Epidermal melanocyte (primary cell): ENCODE measurements around the gene PLXNA1.

ENCODE experiments used
- DNase-seq: peaks from one replicate; pipeline ENCODE4 v3.0.0; 2011; ENCODE audit warnings: low spot score; ENCODE audit not compliant: insufficient read length

Gene PLXNA1

GRCh38 chr3:126967386-126967785 is 15.5 kb upstream of the PLXNA1 start:
- DNase-seq: no peak

- no peak for DNase-seq
Measured at GRCh38 chr3:126968391-126969390, 14.2 kb upstream of the PLXNA1 start.

- no peak for DNase-seq
Measured at GRCh38 chr3:126969586-126969985, 13.3 kb upstream of the PLXNA1 start.

- DNase-seq: no peak
Measured at GRCh38 chr3:126970101-126970500, 12.8 kb upstream of the PLXNA1 start.

GRCh38 chr3:126970921-126971320 is 12.0 kb upstream of the PLXNA1 start:
- DNase-seq: no peak

- DNase-seq: peak; percentile 83
Measured at GRCh38 chr3:126971891-126972351, 11.0 kb upstream of the PLXNA1 start.

GRCh38 chr3:126972866-126973265 is 10.0 kb upstream of the PLXNA1 start:
- DNase-seq: no peak

GRCh38 chr3:126973814-126974213 is 9.1 kb upstream of the PLXNA1 start:
- no peak for DNase-seq

GRCh38 chr3:126974756-126975155 is 8.2 kb upstream of the PLXNA1 start:
- no peak for DNase-seq

GRCh38 chr3:126976906-126977305 is 6.0 kb upstream of the PLXNA1 start:
- no peak for DNase-seq

GRCh38 chr3:126977821-126978220 is 5.1 kb upstream of the PLXNA1 start:
- DNase-seq: no peak

GRCh38 chr3:126978291-126978690 is 4.6 kb upstream of the PLXNA1 start:
- DNase-seq: no peak

- DNase-seq: no peak
Measured at GRCh38 chr3:126979046-126979628, 3.8 kb upstream of the PLXNA1 start.

GRCh38 chr3:126980266-126980811 is 2.6 kb upstream of the PLXNA1 start:
- DNase-seq: no peak

- no peak for DNase-seq
Measured at GRCh38 chr3:126982126-126982470, 817 bp upstream of the PLXNA1 start.

GRCh38 chr3:126983276-126983652 is 349 bp downstream of the PLXNA1 start:
- DNase-seq: no peak

- no peak for DNase-seq
Measured at GRCh38 chr3:126983653-126984390, 907 bp downstream of the PLXNA1 start.

- no peak for DNase-seq
Measured at GRCh38 chr3:126984391-126985131, 1.6 kb downstream of the PLXNA1 start.

GRCh38 chr3:126985132-126985985 is 2.4 kb downstream of the PLXNA1 start:
- DNase-seq: no peak

GRCh38 chr3:126986001-126986400 is 3.1 kb downstream of the PLXNA1 start:
- DNase-seq: no peak
